Measurements from ENCODE around the gene SHPK. TPM values are rescaled to one million over a fixed set of nuclear protein-coding genes. Genes with fewer than 3 reads are reported as not detected.

The SHPK gene
- total and polyA plus RNA-seq, 8 donors = 7.4 to 10.5 (median 8.8) TPM

GRCh38 chr17:3635474-3636153, 436 bp downstream of the SHPK start:
- intact Hi-C loops (cut with DNase I) = no loop called here
- WGBS, 2 donors = 8 to 12% methylated on average over 33 to 38 of the region's 38 CpGs
- DNase-seq (peak in 1 of 6 donors; percentile 52), ATAC-seq (peak in 2 of 4 donors; percentile 2 to 4), FAIRE-seq (no peak)
- Histone ChIP-seq H3K27ac (peak overlapping the region; percentile 94 to 99 (median 98)), H3K36me3 (no peaks in the 10 kb centered on the region), H3K27me3 (no peaks in the 10 kb centered on the region), H3K4me1 (peaks cover 2 to 20% (median 5%) of the 10 kb centered on the region in 3 donors), H3K4me3 (peak overlapping the region; percentile 82 to 99 (median 98)), H3K9me3 (no peaks in the 10 kb centered on the region)
- no peak for TF ChIP-seq CTCF (IDR thresholded peaks at IDR 0.05)

- no peak for FAIRE-seq
Observed at GRCh38 chr17:3632287-3632686, 3.8 kb downstream of the SHPK start.

GRCh38 chr17:3630781-3631180, 5.3 kb downstream of the SHPK start:
- Histone ChIP-seq H3K4me1 (peaks cover 0 to 5% (median 0%) of the 10 kb centered on the region in 3 donors), H3K4me3 (no peak overlapping the region), H3K9me3 (no peaks in the 10 kb centered on the region), H3K27ac (no peak overlapping the region), H3K36me3 (peaks cover 0 to 19% (median 0%) of the 10 kb centered on the region in 3 donors), H3K27me3 (no peaks in the 10 kb centered on the region)
- intact Hi-C loops (cut with DNase I) = no loop called here
- FAIRE-seq (no peak), DNase-seq (no peak), ATAC-seq (peak in 1 of 4 donors; percentile 19)
- 90 to 96% methylated on average over 10 of the region's 10 CpGs for WGBS, 2 donors
- no peak for TF ChIP-seq CTCF (IDR thresholded peaks at IDR 0.05)

More at GRCh38 chr17:3632287-3632686, 3.8 kb downstream of the SHPK start:
- Histone ChIP-seq H3K27ac (no peak overlapping the region), H3K27me3 (no peaks in the 10 kb centered on the region), H3K4me3 (no peak overlapping the region), H3K9me3 (no peaks in the 10 kb centered on the region), H3K36me3 (peaks cover 0 to 19% (median 0%) of the 10 kb centered on the region in 3 donors), H3K4me1 (peaks cover 0 to 5% (median 0%) of the 10 kb centered on the region in 3 donors)
- intact Hi-C loops (cut with DNase I) = no loop called here
- no peak for TF ChIP-seq CTCF (IDR thresholded peaks at IDR 0.05)
- DNase-seq (no peak), ATAC-seq (no peak)
- 95 to 100% methylated on average over 7 of the region's 7 CpGs for WGBS, 2 donors

GRCh38 chr17:3627769-3628167, 8.3 kb downstream of the SHPK start:
- no peaks in the 10 kb centered on the region for H3K4me1 ChIP-seq
- TF ChIP-seq CTCF (IDR thresholded peaks at IDR 0.05) = no peak
- no peak overlapping the region for H3K27ac ChIP-seq
- intact Hi-C loops (cut with DNase I) = no loop called here
- H3K36me3 ChIP-seq = peaks cover 4 to 38% (median 11%) of the 10 kb centered on the region in 3 donors
- ATAC-seq (no peak), DNase-seq (no peak), FAIRE-seq (no peak)
- H3K27me3 ChIP-seq = no peaks in the 10 kb centered on the region
- WGBS, 2 donors = 80 to 83% methylated on average over 11 of the region's 11 CpGs
- H3K4me3 ChIP-seq = no peak overlapping the region
- H3K9me3 ChIP-seq = no peaks in the 10 kb centered on the region

Measured in pancreas (tissue), 10 donors.